Measurements from ENCODE around the gene ITPKB.
"Not testable (repeated sequence)": the region's sequence is repeated elsewhere in the genome, so short reads cannot be mapped to it uniquely, and the experiment has no call there.

The ITPKB gene

DNA sequence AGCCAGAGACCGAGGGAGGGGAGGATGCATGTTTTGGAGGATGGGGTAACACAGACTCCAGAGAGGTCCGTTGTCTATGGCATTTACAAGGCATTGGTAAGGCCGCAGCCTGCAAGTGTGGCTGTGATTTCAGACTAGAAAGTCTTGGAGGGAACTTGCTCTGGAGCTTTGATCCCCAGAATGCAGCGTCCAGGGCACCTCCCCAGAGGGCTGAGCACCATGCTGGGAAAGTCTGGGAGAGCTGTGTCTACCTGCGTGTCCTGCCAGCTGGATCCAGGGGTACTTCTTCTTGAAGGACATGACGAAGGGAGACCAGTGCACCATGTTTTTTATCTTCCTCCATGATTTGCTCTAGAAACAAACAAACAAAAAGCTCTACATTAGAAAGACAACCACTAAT lies 90.7 kb downstream of the ITPKB start:
- no peak for DNase-seq

DNA sequence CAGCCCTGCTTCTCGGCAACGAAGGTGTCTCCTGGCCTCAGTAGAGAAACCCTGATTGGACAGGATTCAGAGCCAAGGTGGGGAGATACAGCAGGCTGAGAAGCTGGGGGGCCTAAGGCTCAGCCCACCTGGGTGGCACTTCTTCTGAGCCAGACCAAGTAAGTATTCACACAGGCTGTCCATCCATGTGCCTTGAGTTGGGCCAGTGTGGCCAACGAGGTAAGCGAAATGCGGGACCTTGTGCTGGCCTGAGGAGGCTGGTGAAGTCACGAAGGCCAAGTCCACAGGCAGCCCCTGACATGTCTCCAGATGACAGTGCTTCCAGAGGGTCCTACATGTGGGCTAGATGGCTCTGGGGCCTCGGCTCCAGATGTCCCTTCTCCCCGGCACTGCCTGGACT lies 91.4 kb downstream of the ITPKB start:
- no peak for DNase-seq

DNA sequence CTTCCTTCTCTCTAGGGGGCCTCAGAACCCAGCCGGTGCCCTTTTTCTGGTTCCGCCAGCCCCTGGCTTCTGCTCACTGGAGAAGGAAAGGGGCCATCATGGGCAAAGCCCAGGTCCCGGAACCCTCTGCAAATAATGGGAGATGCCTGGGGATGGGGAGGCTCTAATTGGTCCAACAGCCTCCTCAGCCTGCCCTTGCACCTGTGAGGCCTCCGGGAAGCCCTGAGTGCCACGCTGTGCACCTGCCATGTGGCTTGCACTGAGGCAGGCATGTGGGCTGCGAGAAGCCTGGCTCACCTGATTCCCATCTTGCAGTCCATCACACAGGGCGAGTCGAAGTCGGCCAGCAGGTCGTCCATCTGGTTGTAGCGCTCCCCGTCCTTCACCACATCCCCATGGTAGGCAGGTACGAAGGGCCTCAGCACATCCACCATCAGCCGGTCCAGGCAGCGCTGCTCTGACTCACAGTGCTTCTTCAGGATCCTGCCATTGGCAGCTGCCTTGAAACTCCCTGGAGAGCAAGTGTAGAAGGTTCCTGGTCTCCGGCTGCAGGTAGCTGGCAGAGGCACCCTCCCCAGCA lies 92.1 kb downstream of the ITPKB start:
- no peak for DNase-seq

DNA sequence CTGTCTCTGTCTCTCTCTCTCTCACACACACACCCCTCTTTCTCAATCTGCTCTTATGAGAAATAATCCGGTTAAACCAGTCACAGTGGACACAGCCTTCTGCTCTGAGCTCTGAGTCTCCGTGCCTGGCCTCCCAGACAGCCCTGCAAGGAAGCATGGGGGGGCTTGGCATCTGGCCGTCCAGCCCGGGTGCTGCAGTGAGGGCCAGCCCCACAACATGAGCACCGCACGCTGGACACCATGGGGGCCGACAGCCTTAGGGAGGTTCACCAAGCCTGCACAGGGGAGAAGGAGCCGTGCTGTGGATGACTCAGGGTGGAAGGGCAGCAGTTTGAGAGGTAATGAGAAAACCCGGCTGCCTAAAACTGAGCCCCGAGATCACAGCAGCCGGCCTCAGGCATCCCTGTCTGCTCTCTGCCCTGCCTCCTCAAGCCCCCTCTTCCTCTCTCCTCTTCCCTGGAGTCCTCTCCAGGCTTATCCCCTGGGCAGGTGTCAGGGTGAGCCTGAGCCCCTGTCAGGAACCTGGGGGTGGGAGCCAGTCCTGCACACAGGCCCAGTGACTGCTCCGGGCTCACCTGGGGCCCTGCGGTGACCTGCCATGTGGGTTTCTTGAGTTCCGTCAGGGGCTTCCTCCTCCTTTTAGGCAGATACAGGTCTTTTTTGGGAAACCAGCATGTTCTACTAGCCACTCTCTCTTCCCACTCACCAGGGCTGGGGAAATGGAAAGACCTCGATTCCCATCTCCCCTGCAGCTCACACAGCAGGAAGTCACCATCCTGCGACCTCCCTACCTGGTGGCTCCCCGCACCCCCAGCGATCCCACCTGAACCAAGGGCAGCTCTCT lies 92.8 kb downstream of the ITPKB start:
- DNase-seq: no peak

DNA sequence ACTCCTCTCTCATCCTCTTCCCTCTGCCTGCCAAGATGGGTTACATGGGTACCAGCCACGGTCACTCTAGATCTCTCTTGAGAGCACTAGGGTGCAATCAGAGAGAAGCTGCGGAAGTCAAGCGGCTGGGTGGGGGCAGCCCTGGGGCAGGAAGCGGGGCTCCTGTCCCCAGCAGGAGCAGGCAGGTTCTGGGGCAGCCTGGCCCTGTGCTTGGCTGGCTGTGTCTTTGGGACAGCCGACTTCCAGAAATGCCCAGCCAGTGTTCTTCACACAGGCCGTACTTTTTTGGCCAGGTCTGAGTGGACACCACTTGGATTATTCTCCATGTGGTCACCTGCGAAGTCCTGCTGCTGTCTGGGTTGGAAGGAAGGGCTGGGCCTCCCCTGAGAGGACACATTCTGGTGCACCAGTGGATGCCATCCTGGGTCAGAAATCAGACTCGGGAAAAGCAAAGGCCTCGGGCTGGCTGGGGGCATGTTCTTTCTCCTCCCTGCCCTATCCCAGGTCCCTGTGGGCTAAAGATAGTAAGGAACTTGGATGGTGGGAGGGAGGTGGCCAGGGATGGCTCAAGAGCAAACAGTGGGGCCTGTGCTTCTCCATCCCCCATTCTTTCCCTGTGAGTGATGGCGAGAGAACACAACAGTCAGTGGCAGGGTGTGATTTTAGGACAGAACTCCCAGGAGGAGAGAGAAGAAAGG lies 93.7 kb downstream of the ITPKB start:
- no peak for DNase-seq

DNA sequence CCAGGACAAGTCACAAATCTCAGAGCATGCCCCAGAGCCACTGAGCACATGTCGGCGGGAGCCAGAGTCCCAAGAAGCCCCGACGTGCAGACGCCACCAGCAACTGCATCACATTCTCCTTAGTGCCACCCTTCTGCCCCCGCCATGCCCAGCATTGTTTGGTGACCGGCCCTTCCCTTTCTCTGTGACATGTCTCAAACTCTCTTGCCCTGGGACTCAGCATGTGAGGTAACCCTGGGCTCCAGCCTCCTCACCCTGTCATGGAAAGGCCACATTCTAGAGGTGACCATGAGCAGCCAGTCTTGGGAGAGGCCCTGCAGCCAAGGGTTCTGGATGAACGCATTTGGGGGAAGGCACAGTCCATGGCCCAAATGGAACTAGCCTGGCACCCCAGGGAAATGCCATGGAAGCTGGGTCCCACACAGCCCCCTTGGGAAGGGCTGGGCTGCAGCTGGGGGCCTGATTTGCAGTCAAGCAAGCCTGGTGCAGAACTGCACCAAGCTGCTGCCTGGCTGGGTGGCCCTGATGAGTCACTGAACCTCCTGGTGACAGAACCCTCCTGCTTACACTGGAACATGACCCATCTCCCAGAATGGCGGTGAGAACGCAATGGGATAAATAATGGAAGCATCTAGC lies 94.4 kb downstream of the ITPKB start:
- no peak for DNase-seq

DNA sequence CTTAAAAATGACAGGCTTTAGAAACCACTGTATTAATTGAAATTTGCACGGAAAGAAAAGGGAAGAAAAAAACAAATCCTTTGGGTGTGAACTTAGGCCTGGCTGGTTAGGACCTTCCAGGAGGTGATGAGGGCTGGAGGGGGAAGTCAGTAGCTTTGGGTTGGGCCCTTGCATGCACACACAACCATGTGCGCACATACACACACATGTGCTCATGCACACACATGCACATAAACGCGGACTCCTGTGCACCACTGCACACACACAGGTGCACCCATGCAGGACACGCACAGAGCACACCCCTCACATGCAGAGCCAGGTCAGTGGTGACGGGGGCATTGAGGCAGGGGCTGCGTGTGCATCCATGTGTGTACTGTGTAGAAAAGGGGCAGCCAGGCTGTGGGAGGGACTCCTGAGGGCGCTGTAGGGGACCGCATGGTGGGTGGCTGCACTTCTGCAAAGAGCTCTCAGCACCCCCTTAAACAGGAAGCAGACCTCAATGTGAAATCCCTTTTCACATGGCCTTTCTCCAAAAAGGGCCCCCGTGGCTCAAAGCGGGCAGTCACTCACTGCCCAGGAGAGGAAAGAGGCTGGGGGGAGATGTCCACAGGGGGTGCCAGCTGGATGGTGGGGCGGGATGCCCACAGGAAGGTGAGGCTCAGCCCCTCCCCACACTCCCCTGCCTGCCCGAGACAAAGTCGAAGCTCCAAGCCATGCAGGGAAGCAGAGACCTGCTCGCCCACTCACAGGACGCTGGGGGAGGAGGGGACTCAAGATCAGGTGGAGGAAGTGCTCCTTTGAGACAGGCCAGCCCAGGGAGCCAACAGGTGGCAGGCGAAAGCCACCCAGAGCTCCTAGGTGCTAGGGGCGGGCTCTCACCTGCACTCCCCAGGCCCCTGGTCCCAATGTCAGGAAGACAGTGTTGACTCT lies 95.2 kb downstream of the ITPKB start:
- no peak for DNase-seq

DNA sequence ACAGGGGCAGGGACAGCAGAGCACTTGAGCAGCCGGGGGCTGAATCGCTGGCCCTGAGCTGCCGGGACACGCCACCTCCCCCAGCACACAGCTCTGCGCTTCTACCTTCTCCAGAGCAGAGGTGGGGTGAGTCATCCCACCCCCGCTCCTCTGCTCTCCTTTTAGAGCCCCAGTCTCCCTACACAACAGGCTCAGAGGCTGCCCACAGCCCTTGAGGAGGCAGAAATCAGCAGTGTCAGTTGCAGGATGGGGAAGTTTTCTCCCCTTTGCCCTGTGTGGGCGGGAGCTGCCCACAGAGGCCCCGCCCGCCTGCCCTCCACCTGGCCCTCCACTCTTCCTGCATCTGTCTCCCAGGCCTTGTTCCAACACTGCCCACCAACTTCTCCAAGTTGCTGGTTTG lies 95.9 kb downstream of the ITPKB start:
- DNase-seq: peak; percentile 79

DNA sequence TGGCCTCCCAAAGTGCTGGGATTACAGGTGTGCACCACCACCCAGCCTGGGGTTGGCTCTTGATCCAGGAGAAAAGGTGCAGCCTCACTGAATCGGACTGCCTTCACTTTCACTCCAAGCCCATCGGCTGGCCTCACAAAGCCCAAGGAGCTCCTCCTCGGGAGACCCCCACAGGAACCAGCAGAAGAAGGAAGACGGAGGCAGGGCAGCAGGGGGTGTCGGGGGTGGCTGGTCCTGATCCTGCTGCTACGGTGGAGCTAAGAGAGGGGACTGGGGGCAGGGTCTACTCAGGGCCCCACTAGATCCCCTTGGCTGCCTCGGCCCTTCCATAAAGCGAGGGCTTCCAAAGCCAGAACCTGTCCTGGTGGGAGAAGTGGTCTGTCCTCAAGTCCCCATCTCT lies 96.7 kb downstream of the ITPKB start:
- no peak for DNase-seq

DNA sequence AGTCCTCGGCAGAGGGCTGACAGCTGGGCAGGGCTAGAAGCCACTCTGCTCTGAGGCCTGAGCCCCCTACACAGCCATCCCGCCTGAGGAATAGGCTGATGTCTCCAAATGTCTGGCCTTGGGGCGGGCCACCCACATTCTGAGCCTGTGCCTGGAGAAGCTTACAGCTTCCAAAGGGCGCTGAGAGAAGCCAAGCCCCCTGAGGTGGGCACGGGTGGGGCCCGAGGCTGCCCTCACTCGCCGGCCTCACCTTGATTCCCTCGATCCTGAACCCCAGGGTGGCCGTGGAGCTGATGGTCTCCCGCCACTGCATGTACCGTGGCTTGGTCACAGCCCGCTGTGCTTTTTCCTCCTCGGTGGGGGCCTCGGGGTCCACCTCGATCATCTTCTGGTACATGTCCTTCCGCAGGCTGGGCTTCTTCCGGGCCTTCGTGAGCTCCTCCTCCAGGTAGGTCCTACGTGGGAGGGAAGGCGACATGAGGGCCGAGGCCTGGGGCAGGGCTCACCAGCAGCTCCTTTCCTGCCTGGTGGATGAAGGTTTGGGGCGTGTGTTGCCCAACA lies 97.3 kb downstream of the ITPKB start:
- DNase-seq: no peak

DNA sequence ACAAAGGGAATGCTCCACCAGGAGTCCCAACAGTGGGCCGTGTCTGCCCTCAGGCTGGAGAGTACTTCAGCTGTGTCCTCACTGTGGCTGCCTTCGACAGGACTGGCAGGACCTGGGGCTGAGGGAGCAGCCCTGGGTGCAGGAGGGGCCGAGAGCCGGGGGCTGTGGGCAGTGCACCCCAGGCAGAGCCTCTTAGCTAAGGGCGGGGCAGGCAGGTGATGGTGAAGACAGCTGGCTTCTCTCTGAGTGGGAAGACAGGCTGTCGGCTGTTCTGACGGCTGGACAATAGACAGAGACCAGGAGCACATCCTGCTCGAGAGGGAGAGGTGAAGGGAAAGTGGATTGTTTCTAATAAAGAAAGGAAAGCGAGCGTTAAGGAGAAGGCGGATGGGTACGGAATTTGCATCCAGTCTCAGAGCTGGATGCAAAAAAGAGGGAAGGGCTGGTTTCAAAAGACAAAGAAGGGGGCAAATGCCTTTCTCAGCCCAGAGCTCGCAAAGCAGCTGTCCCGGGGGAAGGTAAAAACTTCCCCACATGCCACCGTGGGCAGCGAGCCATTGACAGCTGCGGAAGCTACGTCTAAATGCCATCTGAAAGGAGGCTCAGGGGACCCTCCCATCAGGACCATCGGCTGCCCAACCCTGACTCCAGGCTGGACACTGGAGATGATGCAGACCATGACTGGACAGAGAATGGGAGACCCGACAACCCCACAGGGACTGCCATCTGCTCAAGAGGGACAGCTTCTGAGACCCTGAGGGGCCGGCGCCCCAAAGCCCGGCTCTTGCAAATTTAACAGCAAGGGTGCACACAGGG lies 98.6 kb downstream of the ITPKB start:
- DNase-seq: no peak

DNA sequence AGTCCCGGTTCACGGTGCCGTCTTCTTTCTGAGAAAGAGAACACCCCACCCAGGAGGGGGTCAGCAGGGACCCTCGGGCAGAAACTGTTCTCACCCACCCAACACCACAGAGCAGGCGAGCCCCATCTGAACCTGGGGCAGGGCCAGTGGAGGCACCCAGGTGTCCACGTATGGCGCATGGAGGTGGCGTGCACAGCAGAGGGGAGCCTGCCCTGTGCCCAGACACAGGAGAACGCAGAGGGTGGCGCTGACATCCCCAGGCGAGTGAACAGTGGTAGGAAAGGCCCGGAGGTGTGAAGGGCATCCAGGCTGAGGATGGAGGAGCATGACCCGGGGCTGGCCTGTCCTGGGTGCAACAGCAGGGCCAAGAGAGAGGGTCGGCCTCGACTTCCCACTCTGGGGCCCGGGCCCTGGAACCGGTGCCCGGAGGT lies 99.4 kb downstream of the ITPKB start:
- DNase-seq: no peak

DNA sequence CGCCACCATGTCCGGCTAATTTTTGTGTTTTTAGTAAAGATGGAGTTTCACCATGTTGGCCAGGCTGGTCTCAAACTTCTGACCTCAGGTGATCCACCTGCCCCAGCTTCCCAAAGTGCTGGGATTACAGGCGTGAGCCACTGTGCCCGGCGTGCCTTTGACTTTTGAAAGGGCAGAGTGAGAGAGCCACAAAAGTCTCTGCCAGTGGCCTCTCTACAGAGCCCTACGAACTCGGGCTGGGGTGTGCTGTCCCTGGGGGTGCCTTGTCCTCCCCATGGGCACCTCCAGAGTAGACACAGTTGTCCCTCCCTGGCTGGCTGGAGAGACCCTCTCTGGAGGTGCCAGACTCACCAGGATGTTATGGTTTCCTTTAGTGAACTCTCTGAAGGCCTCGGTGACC lies 99.9 kb downstream of the ITPKB start:
- not testable (repeated sequence) for DNase-seq

DNA sequence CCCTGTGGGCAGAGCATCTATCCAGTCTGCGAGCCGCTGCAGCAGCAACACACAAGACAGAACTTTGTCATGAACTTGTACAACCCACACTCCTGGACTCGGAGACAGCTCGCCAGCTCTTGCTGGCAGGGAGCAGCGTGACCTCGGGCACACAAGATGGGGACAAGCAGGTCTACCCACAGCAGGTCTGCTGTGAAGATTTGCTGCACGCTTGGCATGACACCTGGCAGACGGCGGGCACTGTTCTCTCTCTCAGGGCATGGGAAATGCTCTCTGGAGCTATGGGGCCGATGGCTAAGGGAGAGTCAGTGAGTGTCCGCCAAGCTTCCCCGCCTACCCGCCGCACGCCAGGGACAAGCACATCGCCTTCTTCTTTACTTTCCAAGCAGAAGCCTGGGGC lies 100.5 kb downstream of the ITPKB start:
- DNase-seq: peak; percentile 0

DNA sequence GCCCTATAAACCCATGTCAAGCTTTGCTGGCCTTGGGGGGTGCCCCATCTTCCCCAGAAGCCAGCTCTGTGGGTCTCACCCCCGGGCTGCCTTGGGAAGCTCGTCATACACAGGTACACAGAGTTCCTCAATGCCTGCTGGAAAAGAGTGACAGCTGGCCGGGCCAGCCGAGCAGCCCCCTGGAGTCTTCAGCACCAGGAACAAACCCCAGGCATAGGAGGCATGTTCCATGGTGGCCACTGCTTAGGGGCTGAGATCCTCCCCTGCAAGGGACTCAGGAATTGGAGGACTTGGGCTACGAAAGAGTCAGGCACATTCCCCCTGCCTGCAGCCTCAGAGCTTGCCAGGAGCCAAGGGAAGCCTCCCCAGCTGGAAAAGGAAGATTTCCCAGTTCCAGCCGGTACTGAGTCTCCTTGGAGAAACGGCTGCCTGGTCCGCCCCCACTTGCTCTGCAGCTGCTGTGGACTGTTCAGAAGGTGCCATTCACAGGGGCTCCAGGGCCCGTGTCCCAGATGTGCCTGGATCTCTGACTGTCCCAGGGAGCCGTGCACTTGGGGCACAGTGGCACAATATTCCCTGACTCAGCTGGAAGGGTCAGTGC lies 101.0 kb downstream of the ITPKB start:
- peak; percentile 1 for DNase-seq

DNA sequence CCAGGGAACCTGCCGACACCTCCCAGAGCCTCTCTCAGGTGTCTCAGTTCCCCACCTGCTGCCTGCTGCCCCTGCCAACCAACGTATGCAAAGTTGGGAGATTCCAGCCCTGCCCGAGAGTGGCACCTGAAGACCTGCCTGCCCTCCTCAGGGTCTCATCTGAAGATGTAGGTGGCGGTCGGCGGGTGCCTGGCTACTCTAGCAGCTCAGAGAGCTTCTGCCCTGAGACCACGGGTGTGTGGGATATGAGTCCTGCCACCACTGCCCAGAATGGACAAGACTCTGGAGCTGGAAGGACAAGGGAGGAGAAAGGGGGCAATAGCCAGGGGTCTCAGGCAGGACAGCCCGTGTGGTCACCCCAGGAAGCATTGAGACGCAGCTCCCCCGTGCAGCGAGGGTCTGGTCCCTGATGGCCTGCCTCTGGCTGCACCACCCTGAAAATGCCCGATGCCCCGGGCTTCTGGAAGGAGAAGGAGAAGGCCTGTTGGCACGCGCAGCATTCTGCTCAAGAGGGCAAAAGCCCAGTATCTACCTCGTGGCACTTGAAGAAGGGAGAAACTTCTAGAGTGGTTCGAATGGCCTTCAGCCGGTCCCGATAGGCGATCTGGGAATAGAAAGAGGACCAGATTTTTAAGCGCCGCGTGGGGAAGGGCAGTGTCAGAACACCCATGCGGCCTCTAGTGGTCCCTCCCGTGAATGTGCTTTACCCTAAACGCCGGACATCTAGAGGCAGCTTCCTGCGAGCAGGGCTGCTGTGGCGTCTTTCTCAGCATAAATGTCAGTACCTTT lies 101.7 kb downstream of the ITPKB start:
- no peak for DNase-seq

DNA sequence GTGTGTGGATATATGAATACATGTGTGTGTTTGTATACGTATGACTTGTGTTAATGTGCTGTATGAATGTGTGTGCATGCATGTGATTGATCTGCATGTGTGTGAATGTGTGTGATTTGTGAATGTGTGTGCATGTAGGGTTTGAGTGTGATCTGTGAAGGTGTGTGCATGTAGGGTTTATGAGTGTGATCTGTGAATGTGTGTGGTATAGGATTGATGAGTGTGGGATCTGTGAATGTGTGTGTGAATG lies 102.3 kb downstream of the ITPKB start:
- DNase-seq: no peak

DNA sequence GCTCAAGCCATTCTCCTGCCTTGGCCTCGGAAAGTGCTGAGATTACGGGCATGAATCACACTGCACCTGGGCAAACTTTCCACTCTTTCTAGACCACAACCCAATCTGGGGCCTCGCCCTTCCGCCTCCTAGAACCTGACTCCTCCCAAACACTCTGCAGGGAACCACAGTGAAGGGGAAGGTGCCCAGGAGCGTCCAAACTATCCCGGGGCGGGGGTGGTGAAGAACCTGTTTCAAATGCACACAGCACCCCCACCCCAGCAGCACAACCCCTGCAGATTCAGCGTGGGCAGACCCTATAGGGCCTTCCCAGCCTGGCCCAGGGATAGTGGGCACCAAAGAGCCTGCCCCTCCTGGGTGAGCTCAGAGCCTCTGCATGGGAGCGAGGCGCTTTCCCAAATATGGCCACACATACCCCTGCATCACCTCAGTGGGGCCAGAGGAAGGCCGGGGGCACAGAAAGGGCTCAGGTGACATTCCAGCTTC lies 103.6 kb downstream of the ITPKB start:
- peak; percentile 57 for DNase-seq

DNA sequence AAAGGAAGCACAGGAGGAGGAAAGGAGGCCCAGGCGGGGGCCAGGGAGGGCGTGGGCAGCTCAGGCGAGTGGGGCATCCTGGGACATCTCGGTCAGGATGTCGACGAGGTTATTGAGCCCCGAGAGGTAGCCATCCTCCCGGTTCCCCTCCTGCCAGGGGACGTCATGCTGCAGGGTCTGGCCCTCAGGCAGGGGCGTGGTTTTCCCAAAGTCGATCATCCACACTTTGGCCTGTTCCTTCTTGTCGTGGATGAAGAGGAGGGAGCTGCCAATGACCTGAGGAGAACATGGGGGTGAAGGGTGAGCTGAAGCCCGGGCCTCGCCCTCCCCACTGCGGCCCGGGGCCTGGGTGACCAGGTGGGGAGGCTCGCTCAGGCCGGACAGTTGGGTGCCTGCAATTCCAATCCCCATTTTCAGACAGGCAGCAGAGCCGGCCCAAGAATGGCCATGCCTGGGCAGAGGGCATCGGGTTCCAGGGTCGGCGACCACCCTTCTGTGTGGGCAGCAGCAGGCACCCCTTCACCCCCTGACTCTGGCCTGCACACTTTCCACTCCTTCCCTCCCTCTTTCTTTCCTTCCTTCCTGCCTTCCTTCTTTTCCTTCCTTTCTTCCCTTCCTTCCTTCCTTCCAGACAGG lies 104.4 kb downstream of the ITPKB start:
- DNase-seq: no peak

DNA sequence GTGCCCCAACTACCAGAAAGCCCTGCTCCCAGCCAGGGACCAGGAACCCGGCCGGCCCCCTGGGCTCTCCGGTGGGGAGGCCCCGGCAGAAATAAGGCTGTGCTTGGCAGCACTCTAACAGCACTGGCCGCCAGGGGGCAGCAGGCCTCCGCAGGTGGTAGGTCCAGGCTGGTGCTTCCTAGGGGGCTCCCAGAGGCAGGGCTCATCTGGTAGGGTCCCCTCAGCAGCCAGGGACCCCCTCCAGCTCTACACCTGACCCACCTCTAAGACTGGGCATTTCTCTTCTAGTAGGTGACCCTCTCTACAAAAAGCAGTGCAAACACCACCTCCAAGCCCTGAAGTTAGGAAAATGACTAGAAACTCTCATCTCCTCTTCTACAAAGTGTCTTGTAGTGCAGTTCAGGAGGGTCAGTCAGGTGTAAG lies 104.9 kb downstream of the ITPKB start:
- DNase-seq: peak; percentile 84

All from activated naive CD4-positive, alpha-beta T cell treated with Interleukin-2 at 50 U/mL for 16 hours (primary cell).